Loucy (cell line): Measurements from ENCODE around the gene CCDC188.

ENCODE experiments used
- H2AFZ ChIP-seq: fragments of 200-600 bp; sonication (generic); 2 replicates; pipeline ENCODE4 v1.6.0; 2016; ENCODE audit warnings: antibody characterized with exemption, mild to moderate bottlenecking, low read length, moderate library complexity
- H3F3A ChIP-seq: fragments of 200-600 bp; 2 replicates; pipeline ENCODE4 v1.6.0; 2016; ENCODE audit warnings: antibody characterized with exemption, low read depth, mild to moderate bottlenecking
- H3K27me3 ChIP-seq: fragments of 200-600 bp; sonication (generic); 2 replicates; pipeline ENCODE4 v1.6.1; 2014; ENCODE audit warnings: low read length, mild to moderate bottlenecking; ENCODE audit not compliant: insufficient read depth, poor library complexity, severe bottlenecking
- H3K36me3 ChIP-seq: fragments of 200-600 bp; sonication (generic); 2 replicates; pipeline ENCODE4 v1.6.1; 2016; ENCODE audit warnings: low read length; ENCODE audit not compliant: insufficient read depth
- H3K4me1 ChIP-seq: fragments of 200-600 bp; sonication (generic); 2 replicates; pipeline ENCODE4 v1.5.1; 2014; ENCODE audit warnings: low read length, mild to moderate bottlenecking; ENCODE audit not compliant: insufficient read depth, poor library complexity, severe bottlenecking
- H3K4me2 ChIP-seq: fragments of 200-600 bp; sonication (generic); 2 replicates; pipeline ENCODE4 v1.6.0; 2014; ENCODE audit warnings: antibody characterized with exemption, low read length, low read depth, mild to moderate bottlenecking; ENCODE audit not compliant: poor library complexity, severe bottlenecking
- H3K4me3 ChIP-seq: fragments of 200-600 bp; sonication (generic); 2 replicates; pipeline ENCODE4 v1.5.1; 2014; ENCODE audit warnings: low read length, mild to moderate bottlenecking, mixed read lengths; ENCODE audit not compliant: poor library complexity, severe bottlenecking
- H3K79me2 ChIP-seq: fragments of 200-600 bp; sonication (generic); 2 replicates; pipeline ENCODE4 v1.6.1; 2014; ENCODE audit warnings: low read length; ENCODE audit not compliant: insufficient read depth
- H3K9ac ChIP-seq: fragments of 200-600 bp; sonication (generic); 2 replicates; pipeline ENCODE4 v1.6.0; 2014; ENCODE audit warnings: mild to moderate bottlenecking, low read depth, low read length, moderate library complexity; ENCODE audit not compliant: poor library complexity, severe bottlenecking
- H3K9me2 ChIP-seq: fragments of 200-600 bp; sonication (generic); replicated peaks from 2 replicates; pipeline ENCODE4 v1.6.1; 2016; ENCODE audit warnings: low read depth, low read length, mixed read lengths
- H3K9me3 ChIP-seq: fragments of 200-600 bp; sonication (generic); 2 replicates; pipeline ENCODE4 v1.6.1; 2014; ENCODE audit warnings: mild to moderate bottlenecking, antibody characterized with exemption, low read length, low read depth; ENCODE audit not compliant: insufficient read depth
- H4K20me1 ChIP-seq: fragments of 200-600 bp; sonication (generic); 2 replicates; pipeline ENCODE4 v1.6.0; 2014; ENCODE audit warnings: antibody characterized with exemption, low read length, mild to moderate bottlenecking; ENCODE audit not compliant: insufficient read depth, poor library complexity, severe bottlenecking
- EZH2phosphoT487 ChIP-seq: fragments of 200-600 bp; IDR thresholded peaks from 2 replicates; pipeline ENCODE4 v1.6.1; 2018; ENCODE audit warnings: antibody characterized with exemption, mild to moderate bottlenecking, moderate library complexity, borderline replicate concordance
- TF ChIP-seq, protein P1 (sequence below): fragments of 200-600 bp; sonication (generic); conservative IDR thresholded peaks from 2 replicates; pipeline ENCODE4 v1.5.1; 2014; ENCODE audit warnings: mild to moderate bottlenecking, antibody characterized with exemption, low read length

CCDC188 gene

GRCh38 chr22:20140107-20140445 is 10.8 kb downstream of the CCDC188 start:
- Histone ChIP-seq H3K36me3 (no peaks in the 10 kb centered on the region; the same call in 1 of the 2 replicates), H4K20me1 (peaks cover 5% of the 10 kb centered on the region), H3K9me3 (no peaks in the 10 kb centered on the region)

GRCh38 chr22:20139391-20140106 is 11.3 kb downstream of the CCDC188 start:
- Histone ChIP-seq H3K79me2 (peaks cover 25% of the 10 kb centered on the region; the same call in 1 of the 2 replicates), H3K9ac (no peak overlapping the region), H3K4me1 (peaks cover 3% of the 10 kb centered on the region), H3K4me3 (no peak overlapping the region), H4K20me1 (peaks cover 5% of the 10 kb centered on the region), H3K9me2 (no peaks in the 10 kb centered on the region), H2AFZ (no peak overlapping the region), H3F3A (no peaks in the 10 kb centered on the region), H3K9me3 (no peaks in the 10 kb centered on the region), H3K4me2 (no peak overlapping the region), H3K27me3 (no peaks in the 10 kb centered on the region), H3K36me3 (no peaks in the 10 kb centered on the region; the same call in 1 of the 2 replicates)
- TF ChIP-seq, protein P1, sequence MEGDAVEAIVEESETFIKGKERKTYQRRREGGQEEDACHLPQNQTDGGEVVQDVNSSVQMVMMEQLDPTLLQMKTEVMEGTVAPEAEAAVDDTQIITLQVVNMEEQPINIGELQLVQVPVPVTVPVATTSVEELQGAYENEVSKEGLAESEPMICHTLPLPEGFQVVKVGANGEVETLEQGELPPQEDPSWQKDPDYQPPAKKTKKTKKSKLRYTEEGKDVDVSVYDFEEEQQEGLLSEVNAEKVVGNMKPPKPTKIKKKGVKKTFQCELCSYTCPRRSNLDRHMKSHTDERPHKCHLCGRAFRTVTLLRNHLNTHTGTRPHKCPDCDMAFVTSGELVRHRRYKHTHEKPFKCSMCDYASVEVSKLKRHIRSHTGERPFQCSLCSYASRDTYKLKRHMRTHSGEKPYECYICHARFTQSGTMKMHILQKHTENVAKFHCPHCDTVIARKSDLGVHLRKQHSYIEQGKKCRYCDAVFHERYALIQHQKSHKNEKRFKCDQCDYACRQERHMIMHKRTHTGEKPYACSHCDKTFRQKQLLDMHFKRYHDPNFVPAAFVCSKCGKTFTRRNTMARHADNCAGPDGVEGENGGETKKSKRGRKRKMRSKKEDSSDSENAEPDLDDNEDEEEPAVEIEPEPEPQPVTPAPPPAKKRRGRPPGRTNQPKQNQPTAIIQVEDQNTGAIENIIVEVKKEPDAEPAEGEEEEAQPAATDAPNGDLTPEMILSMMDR = no peak
- TF ChIP-seq EZH2phosphoT487 = no peak

More at GRCh38 chr22:20140107-20140445, 10.8 kb downstream of the CCDC188 start:
- no peaks in the 10 kb centered on the region for H3K27me3 ChIP-seq
- peaks cover 20% of the 10 kb centered on the region; the same call in 1 of the 2 replicates for H3K79me2 ChIP-seq
- peaks cover 3% of the 10 kb centered on the region for H3K4me1 ChIP-seq
- no peak overlapping the region for H3K4me2 ChIP-seq
- TF ChIP-seq EZH2phosphoT487 = no peak
- TF ChIP-seq, protein P1 = no peak
- H3F3A ChIP-seq = no peaks in the 10 kb centered on the region
- no peaks in the 10 kb centered on the region for H3K9me2 ChIP-seq
- no peak overlapping the region for H2AFZ ChIP-seq
- no peak overlapping the region for H3K9ac ChIP-seq
- no peak overlapping the region for H3K4me3 ChIP-seq

DNA sequence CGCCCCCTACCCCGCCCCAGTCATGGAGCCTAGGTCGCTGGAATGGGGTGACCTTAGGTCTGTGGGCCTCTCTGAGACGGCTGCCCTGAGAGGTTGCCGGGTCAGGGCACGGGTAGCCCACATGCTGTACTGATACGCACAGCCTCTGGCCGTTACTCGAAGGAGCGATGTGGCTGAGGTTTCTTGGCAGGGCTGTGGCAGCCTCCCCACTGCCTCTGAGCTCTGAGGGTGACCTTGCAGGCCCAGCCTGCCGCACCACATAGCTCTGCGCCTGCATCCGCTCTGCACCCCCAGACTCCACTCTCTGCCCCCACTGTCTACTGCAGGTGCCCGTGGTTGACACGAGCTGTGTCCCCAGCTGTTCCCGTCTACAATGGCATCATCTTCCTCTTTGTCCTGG is 12.0 kb downstream of the CCDC188 start:
- Histone ChIP-seq H3K9me2 (no peaks in the 10 kb centered on the region), H3K4me3 (no peak overlapping the region), H3F3A (no peaks in the 10 kb centered on the region), H3K36me3 (no peaks in the 10 kb centered on the region; the same call in 1 of the 2 replicates), H3K9me3 (no peaks in the 10 kb centered on the region), H3K4me2 (no peak overlapping the region), H3K79me2 (peaks cover 31% of the 10 kb centered on the region; the same call in 1 of the 2 replicates), H3K9ac (no peak overlapping the region), H3K27me3 (no peaks in the 10 kb centered on the region), H3K4me1 (peaks cover 9% of the 10 kb centered on the region), H4K20me1 (peaks cover 5% of the 10 kb centered on the region), H2AFZ (no peak overlapping the region)
- TF ChIP-seq, protein P1 = no peak
- TF ChIP-seq EZH2phosphoT487 = no peak
